Measurements from ENCODE around the gene PPP1R3E. TPM values are rescaled to one million over a fixed set of nuclear protein-coding genes. Genes with fewer than 3 reads are reported as not detected.

The PPP1R3E gene
- polyA plus RNA-seq, 1 of the 3 experiments (the other 2 are of a cell fraction), result 6.6 TPM

DNA sequence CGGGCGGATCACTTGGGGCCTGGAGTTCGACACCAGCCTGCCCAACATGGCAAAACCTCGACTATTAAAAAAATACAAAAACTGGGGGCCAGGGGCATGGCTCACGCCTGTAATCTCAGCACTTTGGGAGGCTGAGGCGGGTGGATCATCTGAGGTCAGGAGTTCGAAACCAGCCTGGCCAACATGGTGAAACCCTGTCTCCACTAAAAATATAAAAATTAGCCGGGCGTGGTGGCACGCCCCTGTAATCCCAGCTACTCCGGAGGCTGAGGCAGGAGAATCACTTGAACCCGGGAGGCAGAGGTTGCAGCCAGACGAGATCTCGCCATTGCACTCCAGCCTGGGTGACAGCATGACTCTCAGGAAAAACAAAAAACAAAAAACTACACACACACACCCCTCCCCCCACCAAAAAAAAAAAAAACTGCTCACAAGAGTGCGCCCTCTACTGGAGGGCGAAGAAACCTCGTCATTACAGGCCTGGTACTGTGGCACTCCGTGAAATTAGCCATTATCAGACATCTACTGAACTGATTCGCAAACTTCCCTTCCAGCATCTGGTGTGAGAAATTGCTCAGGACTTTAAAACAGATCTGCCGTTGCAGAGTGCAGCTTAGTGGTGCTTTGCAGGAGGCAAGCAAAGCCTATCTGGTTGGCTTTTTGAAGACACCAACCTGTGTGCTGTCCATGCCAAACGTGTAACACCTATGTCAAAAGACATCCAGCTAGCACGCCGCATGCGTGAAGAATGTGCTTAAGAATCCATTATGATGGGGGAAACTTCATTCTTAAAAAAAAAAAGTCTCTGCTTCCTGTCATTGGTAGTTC lies 7.7 kb downstream of the PPP1R3E start (continued):
- TF ChIP-seq RCOR1 (IDR thresholded peaks at IDR 0.05; ENCODE audit: low read length) (peak; percentile 55; the same call in 1 of the 2 replicates), SIN3A (IDR thresholded peaks at IDR 0.05; ENCODE audit: borderline replicate concordance, low read depth, low read length) (no peak), EP300 (IDR thresholded peaks at IDR 0.05; ENCODE audit: borderline replicate concordance in 1 of 2, low read depth in 1 of 2, low read length in 1 of 2) (peak in 1 of 2 experiments; percentile 29; a peak in 1 of 4 replicates), FOSL2 (IDR thresholded peaks at IDR 0.05; ENCODE audit: borderline replicate concordance, low read depth) (no peak), EZH2phosphoT487 (IDR thresholded peaks at IDR 0.05; ENCODE audit: borderline replicate concordance, low read depth) (no peak), TEAD4 (IDR thresholded peaks at IDR 0.05; ENCODE audit: borderline replicate concordance, insufficient read depth) (no peak), SMC3 (IDR thresholded peaks at IDR 0.05; ENCODE audit: low read depth, low read length) (peak; percentile 51), MXI1 (IDR thresholded peaks at IDR 0.05; ENCODE audit: low read depth, low read length) (0 out of 2 replicates have a peak, but pooled peaks have one; percentile 35), GATA2 (CRISPR knock-in tag; IDR thresholded peaks at IDR 0.05) (peak; percentile 62), RXRA (IDR thresholded peaks at IDR 0.05; ENCODE audit: borderline replicate concordance, low read depth) (no peak), RAD21 (IDR thresholded peaks at IDR 0.05; ENCODE audit: low read length) (peak; percentile 52), TAF1 (IDR thresholded peaks at IDR 0.05; ENCODE audit: borderline replicate concordance, low read depth, low read length) (no peak), NFIC (IDR thresholded peaks at IDR 0.05; ENCODE audit: borderline replicate concordance) (no peak), RFX5 (IDR thresholded peaks at IDR 0.05; ENCODE audit: low read length) (peak; percentile 41; the same call in 1 of the 2 replicates)
- TF ChIP-seq, protein P1, sequence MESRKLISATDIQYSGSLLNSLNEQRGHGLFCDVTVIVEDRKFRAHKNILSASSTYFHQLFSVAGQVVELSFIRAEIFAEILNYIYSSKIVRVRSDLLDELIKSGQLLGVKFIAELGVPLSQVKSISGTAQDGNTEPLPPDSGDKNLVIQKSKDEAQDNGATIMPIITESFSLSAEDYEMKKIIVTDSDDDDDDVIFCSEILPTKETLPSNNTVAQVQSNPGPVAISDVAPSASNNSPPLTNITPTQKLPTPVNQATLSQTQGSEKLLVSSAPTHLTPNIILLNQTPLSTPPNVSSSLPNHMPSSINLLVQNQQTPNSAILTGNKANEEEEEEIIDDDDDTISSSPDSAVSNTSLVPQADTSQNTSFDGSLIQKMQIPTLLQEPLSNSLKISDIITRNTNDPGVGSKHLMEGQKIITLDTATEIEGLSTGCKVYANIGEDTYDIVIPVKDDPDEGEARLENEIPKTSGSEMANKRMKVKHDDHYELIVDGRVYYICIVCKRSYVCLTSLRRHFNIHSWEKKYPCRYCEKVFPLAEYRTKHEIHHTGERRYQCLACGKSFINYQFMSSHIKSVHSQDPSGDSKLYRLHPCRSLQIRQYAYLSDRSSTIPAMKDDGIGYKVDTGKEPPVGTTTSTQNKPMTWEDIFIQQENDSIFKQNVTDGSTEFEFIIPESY (IDR thresholded peaks at IDR 0.05; ENCODE audit: borderline replicate concordance, low read depth), result no peak
- TF ChIP-seq, protein P2, sequence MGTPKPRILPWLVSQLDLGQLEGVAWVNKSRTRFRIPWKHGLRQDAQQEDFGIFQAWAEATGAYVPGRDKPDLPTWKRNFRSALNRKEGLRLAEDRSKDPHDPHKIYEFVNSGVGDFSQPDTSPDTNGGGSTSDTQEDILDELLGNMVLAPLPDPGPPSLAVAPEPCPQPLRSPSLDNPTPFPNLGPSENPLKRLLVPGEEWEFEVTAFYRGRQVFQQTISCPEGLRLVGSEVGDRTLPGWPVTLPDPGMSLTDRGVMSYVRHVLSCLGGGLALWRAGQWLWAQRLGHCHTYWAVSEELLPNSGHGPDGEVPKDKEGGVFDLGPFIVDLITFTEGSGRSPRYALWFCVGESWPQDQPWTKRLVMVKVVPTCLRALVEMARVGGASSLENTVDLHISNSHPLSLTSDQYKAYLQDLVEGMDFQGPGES (IDR thresholded peaks at IDR 0.05; ENCODE audit: low read depth, low read length), result no peak
- TF ChIP-seq, protein P3, sequence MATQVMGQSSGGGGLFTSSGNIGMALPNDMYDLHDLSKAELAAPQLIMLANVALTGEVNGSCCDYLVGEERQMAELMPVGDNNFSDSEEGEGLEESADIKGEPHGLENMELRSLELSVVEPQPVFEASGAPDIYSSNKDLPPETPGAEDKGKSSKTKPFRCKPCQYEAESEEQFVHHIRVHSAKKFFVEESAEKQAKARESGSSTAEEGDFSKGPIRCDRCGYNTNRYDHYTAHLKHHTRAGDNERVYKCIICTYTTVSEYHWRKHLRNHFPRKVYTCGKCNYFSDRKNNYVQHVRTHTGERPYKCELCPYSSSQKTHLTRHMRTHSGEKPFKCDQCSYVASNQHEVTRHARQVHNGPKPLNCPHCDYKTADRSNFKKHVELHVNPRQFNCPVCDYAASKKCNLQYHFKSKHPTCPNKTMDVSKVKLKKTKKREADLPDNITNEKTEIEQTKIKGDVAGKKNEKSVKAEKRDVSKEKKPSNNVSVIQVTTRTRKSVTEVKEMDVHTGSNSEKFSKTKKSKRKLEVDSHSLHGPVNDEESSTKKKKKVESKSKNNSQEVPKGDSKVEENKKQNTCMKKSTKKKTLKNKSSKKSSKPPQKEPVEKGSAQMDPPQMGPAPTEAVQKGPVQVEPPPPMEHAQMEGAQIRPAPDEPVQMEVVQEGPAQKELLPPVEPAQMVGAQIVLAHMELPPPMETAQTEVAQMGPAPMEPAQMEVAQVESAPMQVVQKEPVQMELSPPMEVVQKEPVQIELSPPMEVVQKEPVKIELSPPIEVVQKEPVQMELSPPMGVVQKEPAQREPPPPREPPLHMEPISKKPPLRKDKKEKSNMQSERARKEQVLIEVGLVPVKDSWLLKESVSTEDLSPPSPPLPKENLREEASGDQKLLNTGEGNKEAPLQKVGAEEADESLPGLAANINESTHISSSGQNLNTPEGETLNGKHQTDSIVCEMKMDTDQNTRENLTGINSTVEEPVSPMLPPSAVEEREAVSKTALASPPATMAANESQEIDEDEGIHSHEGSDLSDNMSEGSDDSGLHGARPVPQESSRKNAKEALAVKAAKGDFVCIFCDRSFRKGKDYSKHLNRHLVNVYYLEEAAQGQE (IDR thresholded peaks at IDR 0.05; ENCODE audit: low read depth, low read length), result no peak
- TF ChIP-seq, protein P4, sequence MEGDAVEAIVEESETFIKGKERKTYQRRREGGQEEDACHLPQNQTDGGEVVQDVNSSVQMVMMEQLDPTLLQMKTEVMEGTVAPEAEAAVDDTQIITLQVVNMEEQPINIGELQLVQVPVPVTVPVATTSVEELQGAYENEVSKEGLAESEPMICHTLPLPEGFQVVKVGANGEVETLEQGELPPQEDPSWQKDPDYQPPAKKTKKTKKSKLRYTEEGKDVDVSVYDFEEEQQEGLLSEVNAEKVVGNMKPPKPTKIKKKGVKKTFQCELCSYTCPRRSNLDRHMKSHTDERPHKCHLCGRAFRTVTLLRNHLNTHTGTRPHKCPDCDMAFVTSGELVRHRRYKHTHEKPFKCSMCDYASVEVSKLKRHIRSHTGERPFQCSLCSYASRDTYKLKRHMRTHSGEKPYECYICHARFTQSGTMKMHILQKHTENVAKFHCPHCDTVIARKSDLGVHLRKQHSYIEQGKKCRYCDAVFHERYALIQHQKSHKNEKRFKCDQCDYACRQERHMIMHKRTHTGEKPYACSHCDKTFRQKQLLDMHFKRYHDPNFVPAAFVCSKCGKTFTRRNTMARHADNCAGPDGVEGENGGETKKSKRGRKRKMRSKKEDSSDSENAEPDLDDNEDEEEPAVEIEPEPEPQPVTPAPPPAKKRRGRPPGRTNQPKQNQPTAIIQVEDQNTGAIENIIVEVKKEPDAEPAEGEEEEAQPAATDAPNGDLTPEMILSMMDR (IDR thresholded peaks at IDR 0.05), result peak; percentile 94
- TF ChIP-seq, protein P5, sequence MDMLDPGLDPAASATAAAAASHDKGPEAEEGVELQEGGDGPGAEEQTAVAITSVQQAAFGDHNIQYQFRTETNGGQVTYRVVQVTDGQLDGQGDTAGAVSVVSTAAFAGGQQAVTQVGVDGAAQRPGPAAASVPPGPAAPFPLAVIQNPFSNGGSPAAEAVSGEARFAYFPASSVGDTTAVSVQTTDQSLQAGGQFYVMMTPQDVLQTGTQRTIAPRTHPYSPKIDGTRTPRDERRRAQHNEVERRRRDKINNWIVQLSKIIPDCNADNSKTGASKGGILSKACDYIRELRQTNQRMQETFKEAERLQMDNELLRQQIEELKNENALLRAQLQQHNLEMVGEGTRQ (IDR thresholded peaks at IDR 0.05; ENCODE audit: borderline replicate concordance, low read depth, low read length), result no peak

All from SK-N-SH (cell line).